Caco-2 (cell line): ENCODE measurements around the gene RACK1. TPM values are rescaled to one million over a fixed set of nuclear protein-coding genes. Genes with fewer than 3 reads are reported as not detected.
"Not testable (repeated sequence)": the region's sequence is repeated elsewhere in the genome, so short reads cannot be mapped to it uniquely, and the experiment has no call there.

Experiments
- Bru-seq: library from RNA; stranded (reverse); fragments of 400-500 nt; gene quantifications from one replicate; lab custom pipeline; 2021; lab: Mats Ljungman, UMichigan
- BruChase-seq, 2 experiments: library from RNA; stranded (reverse); fragments of 400-500 nt; gene quantifications; one replicate each; lab custom pipeline; 2021; lab: Mats Ljungman, UMichigan
- BruUV-seq: library from RNA; stranded (reverse); fragments of 400-500 nt; replicated peaks from 2 replicates; lab custom pipeline; 2021; lab: Mats Ljungman, UMichigan
- CTCF ChIA-PET: fragments of 300-600 bp; sonication (Branson Sonifier 250); formaldehyde crosslinking; loops from one replicate; lab custom pipeline; 2022; ENCODE audit warnings: antibody characterized with exemption; lab: Charles Lee
- POLR2A ChIA-PET: fragments of 300-600 bp; sonication (Branson Sonifier 250); formaldehyde crosslinking; loops from one replicate; lab custom pipeline; 2022; ENCODE audit warnings: antibody characterized with exemption; lab: Charles Lee
- DNase-seq, 2 experiments: peaks; one replicate each; pipeline versions ENCODE4 v3.0.0 to v3.0.0-alpha.2; 2020 to 2022
- H3K27me3 ChIP-seq: replicated peaks from 2 replicates; pipeline ENCODE4 v1.6.0; 2011; ENCODE audit warnings: low read length; ENCODE audit not compliant: control insufficient read depth, insufficient read depth
- H3K36me3 ChIP-seq: 2 replicates; pipeline ENCODE4 v1.5.1; 2011; ENCODE audit warnings: low read length; ENCODE audit not compliant: control insufficient read depth, insufficient read depth
- H3K4me1 ChIP-seq: fragments of 250-450 bp; sonication (Bioruptor Pico); 2 replicates; pipeline ENCODE4 v1.5.1; 2020; ENCODE audit warnings: mild to moderate bottlenecking
- H3K4me3 ChIP-seq: 2 replicates; pipeline ENCODE4 v1.5.1; 2011; ENCODE audit warnings: low read depth, mild to moderate bottlenecking, control low read depth, low read length
- H3K9me3 ChIP-seq: fragments of 250-450 bp; sonication (Bioruptor Pico); 2 replicates; pipeline ENCODE4 v1.5.1; 2020; ENCODE audit warnings: mild to moderate bottlenecking, moderate library complexity
- H3K27ac Mint-ChIP-seq: one replicate; pipeline ENCODE4 v1.8.0; 2022; ENCODE audit warnings: mixed read lengths; ENCODE audit not compliant: unreplicated experiment
- H3K27me3 Mint-ChIP-seq: one replicate; pipeline ENCODE4 v1.8.0; 2022; ENCODE audit warnings: mixed read lengths; ENCODE audit not compliant: insufficient read depth, unreplicated experiment
- H3K36me3 Mint-ChIP-seq: one replicate; pipeline ENCODE4 v1.8.0; 2022; ENCODE audit warnings: mild to moderate bottlenecking, mixed read lengths; ENCODE audit not compliant: insufficient read depth, unreplicated experiment
- H3K4me1 Mint-ChIP-seq: one replicate; pipeline ENCODE4 v1.8.0; 2022; ENCODE audit warnings: low read depth, mixed read lengths; ENCODE audit not compliant: unreplicated experiment
- H3K4me3 Mint-ChIP-seq: one replicate; pipeline ENCODE4 v1.8.0; 2022; ENCODE audit warnings: mild to moderate bottlenecking, moderate library complexity, mixed read lengths; ENCODE audit not compliant: unreplicated experiment
- H3K9me3 Mint-ChIP-seq: one replicate; pipeline ENCODE4 v1.8.0; 2022; ENCODE audit warnings: mixed read lengths; ENCODE audit not compliant: unreplicated experiment
- CTCF ChIP-seq, 2 experiments: fragments of 200-600 bp in 1 of 2; IDR thresholded peaks; 1 replicate in 1 of 2; 2 replicates in 1 of 2; pipeline versions ENCODE4 v1.5.1 to v1.8.0; 2011 to 2022; ENCODE audit warnings: antibody characterized with exemption in 1 of 2, control low read depth in 1 of 2, inconsistent platforms in 1 of 2, low read depth in 1 of 2, low read length in 1 of 2, mild to moderate bottlenecking in 1 of 2, moderate library complexity in 1 of 2; ENCODE audit not compliant: insufficient read depth in 1 of 2, severe bottlenecking in 1 of 2, unreplicated experiment in 1 of 2
- intact Hi-C: fragments of 100-400 bp; cut with micrococcal nuclease; formaldehyde crosslinking; loops from one replicate; pipeline ENCODE4 v1.10.0; 2022; ENCODE audit not compliant: unreplicated experiment
- long read RNA-seq: library from polyadenylated mRNA; stranded (forward); transcript quantifications from one replicate; pipeline ENCODE4 v2.0.0, GENCODE V29; 2022
- total RNA-seq: library from RNA; stranded (reverse); gene quantifications from 2 replicates; pipeline ENCODE4 v1.2.3, GENCODE V29; 2022

Gene RACK1
- total RNA-seq (2,098 and 2,258 TPM in 2 replicates), Bru-seq, nascent RNA (percentile 99 among the genes with signal in this experiment), BruChase-seq, experiment 1, labeled RNA remaining after a 2-hour chase (percentile 98 among the genes with signal in this experiment), BruChase-seq, experiment 2, labeled RNA remaining after a 6-hour chase (percentile 99 among the genes with signal in this experiment)
- long read RNA-seq, transcript RACK1-233 (3 exons, 791 nt): minor isoform, 5 of 1,628 reads
- long read RNA-seq, transcript RACK1-224 (8 exons, 1,150 nt): minor isoform, 9 of 1,628 reads
- long read RNA-seq, transcript RACK1-227 (8 exons, 1,403 nt): major isoform, 1,506 of 1,628 reads
- long read RNA-seq, transcript RACK1-210 (8 exons, 1,098 nt): minor isoform, 25 of 1,628 reads
- long read RNA-seq, partial matches to known transcripts: 39 of 1,628 reads
- long read RNA-seq, other reads (novel, unspliced or antisense): 37 of 1,628 reads

DNA sequence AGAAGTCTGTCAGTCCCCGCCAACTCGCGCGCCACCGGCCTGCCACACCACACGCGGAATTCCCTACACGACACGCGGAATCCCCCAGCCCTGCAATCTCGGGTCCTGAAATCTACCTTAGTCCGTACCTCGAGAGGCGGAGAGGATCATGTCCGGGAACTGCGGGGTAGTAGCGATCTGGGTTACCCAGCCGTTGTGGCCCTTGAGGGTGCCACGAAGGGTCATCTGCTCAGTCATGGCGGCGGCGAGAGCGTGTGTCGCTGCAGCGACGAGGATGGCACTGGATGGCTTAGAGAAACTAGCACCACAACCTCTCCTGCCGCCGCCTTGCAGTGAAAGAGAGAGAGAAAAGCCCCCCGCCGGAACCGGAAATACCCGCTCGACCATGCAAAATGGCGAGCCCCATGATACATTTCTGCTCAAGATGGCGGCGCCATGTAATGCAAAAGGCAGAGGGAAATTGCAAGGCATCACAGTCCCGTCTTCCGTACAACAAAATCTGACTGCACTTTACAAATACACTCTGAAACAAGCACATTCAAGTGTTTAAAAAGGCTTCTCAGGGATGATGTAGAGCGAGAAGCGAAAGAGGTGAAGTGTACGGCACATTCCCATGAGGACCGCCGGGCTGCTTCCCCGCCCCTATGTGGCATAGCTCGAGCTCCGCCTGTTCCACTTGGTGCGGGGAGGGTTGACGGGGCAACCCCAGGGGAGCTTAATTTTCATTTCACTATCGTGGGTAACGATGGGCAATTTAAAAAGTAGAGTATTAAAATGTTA, at the start of gene RACK1:
Gene RACK1, minus strand, starts transcription at position 343 of the 780 bp plus-strand sequence. Its CDS starts 106 bp downstream, at position 237.
- peak within 1 kb of the TSS; percentile 97 for H3K4me3 Mint-ChIP-seq
- ChIA-PET CTCF (interaction anchor here (1.0 kb wide), 1 partner anchor 59 kb away, joined by 3 read pairs; no protein-coding TSS in a partner anchor), POLR2A (interaction anchor here (1.0 to 1.1 kb wide), 5 partner anchors 9 to 59 kb away, joined by 3 to 9 read pairs (median 5); partner anchors contain the start of gene TRIM41)
- no peaks in the 10 kb centered on the region for H3K27me3 Mint-ChIP-seq
- peaks cover 26% of the 10 kb centered on the region for H3K4me1 ChIP-seq
- peak within 1 kb of the TSS; percentile 100 for H3K27ac Mint-ChIP-seq
- peaks cover 19% of the 10 kb centered on the region for H3K4me1 Mint-ChIP-seq
- intact Hi-C loops: loop anchor here (1.0 kb wide), 1 partner anchor 20 kb away; the partner anchor contains the start of gene TRIM41
- peak within 1 kb of the TSS; percentile 87 for H3K4me3 ChIP-seq
- DNase-seq: peak; percentile 91 to 92
- peaks cover 87% of the 10 kb centered on the region for H3K36me3 Mint-ChIP-seq
- peaks cover 18% of the 10 kb centered on the region for H3K36me3 ChIP-seq
- TF ChIP-seq CTCF (IDR thresholded peaks at IDR 0.05; ENCODE audit: insufficient read depth in 1 of 2, low read depth in 1 of 2, low read length in 1 of 2, severe bottlenecking in 1 of 2, unreplicated experiment in 1 of 2): no peak
- H3K27me3 ChIP-seq: no peaks in the 10 kb centered on the region
- no TSS peak for BruUV-seq
- H3K9me3 ChIP-seq: no peaks in the 10 kb centered on the region
- H3K9me3 Mint-ChIP-seq: no peaks in the 10 kb centered on the region

GRCh38 chr5:181287331-181287730, 43.6 kb upstream of the RACK1 start:
- H3K4me1 Mint-ChIP-seq, H3K36me3 ChIP-seq, H3K4me1 ChIP-seq, intact Hi-C loops, H3K27me3 Mint-ChIP-seq, H3K27me3 ChIP-seq, CTCF ChIA-PET, BruUV-seq, H3K9me3 Mint-ChIP-seq, H3K4me3 Mint-ChIP-seq, POLR2A ChIA-PET, H3K9me3 ChIP-seq, H3K4me3 ChIP-seq, DNase-seq, H3K27ac Mint-ChIP-seq, H3K36me3 Mint-ChIP-seq: not testable (repeated sequence)

DNA sequence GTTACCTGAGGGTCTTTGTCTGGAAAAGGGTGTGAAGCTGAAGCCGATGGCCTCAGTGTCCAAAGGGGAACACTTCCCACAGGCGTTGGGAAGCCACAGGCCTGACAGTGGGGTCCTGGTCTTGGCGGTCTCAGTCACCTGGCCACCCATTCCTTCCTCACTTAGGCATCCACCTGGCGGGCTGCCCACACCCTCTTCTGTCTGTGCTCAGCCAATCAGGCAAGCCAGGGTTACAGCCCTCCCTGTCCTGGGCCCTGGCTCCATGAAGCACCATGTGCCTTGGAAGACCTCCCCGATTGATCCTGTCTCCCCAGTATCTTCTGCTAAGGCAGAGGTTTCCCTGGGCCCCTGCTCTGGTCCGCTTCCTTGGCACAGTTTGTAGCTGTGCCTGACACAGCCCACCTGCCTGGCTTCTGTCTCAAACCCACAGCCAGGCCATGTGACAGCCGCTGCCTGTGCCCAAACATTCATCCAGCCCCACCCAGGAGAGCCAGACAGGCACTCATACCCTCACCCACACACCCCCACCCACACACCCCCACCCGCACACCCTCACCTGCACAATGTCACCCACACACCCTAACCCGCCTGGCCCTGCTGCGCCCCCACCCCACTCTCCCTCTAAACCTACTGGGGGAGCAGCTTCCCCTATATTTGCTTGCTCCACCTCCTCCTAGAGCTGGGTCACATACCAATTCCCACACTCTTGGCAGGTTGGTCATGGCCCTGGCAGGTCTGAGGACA, 42.4 kb upstream of the RACK1 start:
- H3K36me3 Mint-ChIP-seq, CTCF ChIA-PET, H3K9me3 ChIP-seq, H3K27me3 ChIP-seq, H3K27me3 Mint-ChIP-seq, intact Hi-C loops, POLR2A ChIA-PET, BruUV-seq, DNase-seq, H3K36me3 ChIP-seq, H3K9me3 Mint-ChIP-seq, H3K27ac Mint-ChIP-seq, H3K4me1 Mint-ChIP-seq, H3K4me3 ChIP-seq, H3K4me1 ChIP-seq, H3K4me3 Mint-ChIP-seq: not testable (repeated sequence)
